ENCODE data around the gene MCRIP1.

MCRIP1 gene, protein sequence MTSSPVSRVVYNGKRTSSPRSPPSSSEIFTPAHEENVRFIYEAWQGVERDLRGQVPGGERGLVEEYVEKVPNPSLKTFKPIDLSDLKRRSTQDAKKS

DNA sequence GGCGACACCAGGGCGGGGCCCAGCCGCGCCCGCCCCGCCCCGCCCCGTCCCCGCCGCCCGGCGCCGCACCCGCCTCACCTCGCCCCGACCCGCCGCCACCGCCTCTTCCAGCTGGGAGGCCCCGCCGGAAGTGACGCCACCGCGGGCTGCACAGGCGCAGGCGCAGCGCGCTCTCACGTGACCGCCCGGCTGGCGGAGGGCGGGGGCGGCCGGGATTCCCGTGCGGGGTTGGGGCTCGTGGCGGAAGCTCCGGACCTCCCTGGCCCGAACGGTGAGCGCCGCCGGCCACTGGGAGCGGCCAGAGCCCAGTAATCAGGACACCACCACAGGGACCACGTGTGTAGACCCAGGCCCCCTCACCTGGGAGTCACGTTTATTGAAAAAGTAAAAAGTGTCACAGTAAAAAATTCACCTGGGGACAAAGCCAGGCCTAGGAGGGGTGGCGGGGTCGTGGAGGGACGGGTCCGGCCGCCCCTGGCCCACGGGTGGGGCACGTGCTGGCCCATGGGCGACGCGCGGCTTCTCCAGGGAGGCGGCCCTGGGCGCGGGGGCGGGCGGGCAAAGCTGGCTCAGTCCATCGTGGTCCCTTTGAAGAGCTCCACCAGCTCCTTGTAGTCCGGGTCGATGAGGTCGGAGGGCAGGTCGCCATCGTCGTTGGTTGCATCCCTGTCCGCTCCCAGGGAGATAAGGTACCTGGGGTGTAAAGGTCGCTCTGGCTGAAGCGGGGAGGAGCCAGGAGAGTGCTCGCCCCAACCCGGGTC lies at the start of gene MCRIP1:
Gene MCRIP1, minus strand, starts transcription at position 132 of the 761 bp plus-strand sequence. CDS start 8,785 bp downstream, outside the sequence.
- peak; percentile 93 for DNase-seq (ENCODE audit: low spot score)

DNA sequence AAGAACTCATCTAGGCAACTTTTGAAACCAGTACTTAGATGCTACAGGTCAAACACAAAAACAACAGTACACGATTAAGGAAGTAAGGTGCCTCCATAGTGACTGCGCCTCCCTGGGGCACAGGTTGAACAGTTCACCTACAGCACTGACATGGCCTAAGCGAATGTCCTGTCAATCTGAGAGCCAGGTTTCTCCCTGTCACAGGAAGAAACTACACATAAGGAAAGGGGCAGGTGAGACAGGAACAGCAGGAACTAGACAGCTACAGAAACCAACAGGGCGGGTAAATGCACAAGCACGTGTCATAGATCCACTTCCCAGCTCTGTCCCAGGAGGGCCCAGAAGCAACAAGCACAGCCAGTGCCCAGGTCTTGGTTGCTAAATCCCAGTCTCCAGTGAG lies 46.0 kb upstream of the MCRIP1 start:
- DNase-seq (ENCODE audit: low spot score), result no peak

DNA sequence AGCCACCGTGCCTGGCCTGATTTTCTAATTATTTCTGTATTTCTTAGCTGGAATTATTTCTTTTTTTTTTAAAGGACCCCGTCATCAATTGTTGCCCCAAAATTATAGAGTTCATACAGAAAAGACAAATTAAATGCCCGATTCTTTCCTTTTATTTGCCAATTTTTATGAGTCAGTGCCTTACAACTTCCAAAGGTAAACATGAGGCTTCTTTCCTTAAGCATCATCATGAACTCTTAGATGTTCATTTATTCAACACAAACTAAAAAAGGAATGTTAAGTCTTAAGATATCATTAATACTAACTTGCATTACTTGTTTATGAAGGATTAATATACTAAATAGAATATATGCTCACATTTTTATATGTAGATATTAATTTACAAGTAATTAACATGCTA lies 45.2 kb upstream of the MCRIP1 start:
- DNase-seq (ENCODE audit: low spot score), result no peak

DNA sequence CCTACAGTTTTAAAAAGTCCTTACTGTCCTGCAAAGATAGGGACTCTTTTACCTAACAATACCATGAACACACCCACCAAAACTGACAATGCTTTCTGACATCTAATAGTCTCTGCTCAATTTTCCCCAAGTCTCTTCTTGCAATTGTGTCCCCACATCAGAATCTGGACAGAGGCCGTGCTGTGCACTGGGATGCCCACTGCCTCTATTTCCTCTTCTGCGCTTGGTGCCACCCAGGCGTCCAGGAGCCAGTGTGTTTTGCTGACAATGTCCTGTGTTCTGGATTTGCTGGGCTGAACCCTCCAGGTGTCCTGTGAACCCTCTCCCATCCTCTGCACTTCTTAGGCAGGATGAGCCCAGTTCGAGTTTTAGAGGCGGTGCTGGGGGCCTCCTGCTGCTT lies 44.5 kb upstream of the MCRIP1 start:
- DNase-seq (ENCODE audit: low spot score), result no peak

DNA sequence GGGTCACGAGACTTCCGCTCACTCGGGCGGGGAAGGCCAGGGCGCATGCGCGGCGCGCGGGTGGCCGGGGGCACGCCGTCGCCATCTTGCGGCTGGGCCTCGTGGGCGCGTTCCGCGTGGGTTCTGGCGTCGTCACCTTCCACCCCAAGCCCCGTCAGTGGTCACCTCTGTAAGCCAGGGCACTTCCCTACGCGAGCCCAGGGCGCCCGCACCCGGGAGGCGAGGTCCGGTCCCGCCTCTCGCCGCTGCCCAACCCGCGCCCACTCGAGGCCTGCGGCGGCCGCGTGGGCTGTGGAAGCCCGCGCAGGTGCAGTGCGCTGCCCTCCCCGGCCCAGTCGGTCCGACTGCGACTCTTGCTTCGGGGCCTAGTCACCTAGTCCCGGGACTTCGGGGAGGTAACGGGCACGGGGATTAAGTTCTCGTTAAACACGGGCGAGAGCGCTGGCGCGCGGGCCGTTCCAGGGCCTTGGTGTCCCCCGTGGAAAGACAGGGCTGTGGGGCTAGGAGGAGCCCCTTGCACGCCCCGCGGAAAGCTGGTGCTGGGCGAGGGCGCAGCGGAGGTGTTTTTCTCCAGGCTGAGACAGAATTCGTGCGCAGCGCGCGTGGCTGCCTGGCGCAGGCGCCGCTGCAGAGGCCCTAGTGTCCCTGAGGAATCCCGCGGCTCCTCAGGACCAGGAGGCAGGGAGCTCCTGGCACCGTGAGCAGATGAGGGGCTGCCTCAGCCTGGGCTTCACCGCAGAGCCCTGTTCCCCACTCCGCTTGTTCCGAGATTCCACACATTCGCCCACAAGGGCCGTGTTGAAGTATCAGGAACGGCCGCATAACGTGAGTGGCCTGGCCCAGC lies 38.5 kb upstream of the MCRIP1 start:
- peak; percentile 90 for DNase-seq (ENCODE audit: low spot score)

DNA sequence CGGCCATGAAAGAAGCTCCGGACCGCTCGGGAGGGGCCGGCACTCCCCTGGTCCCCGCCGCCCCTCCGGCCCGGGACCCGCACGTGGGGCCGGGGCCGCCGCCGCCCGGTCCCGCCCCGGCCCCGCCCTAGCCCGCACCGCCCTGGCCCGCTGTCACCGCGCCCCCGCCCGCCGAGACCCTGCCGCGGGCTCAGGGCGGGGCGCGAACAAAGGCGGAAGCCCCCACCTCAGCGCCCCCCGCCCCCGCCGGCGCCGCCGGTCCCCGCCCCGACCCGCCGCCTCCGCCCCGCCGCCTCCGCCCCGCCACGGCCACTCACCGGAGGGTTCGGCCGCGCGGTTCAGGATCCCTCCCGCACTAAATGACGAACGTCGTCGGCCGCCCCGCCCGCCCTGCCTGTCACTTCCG lies 37.9 kb upstream of the MCRIP1 start, which contains the start of gene ARHGDIA:
Gene ARHGDIA, minus strand, starts transcription at position 357 of the 406 bp plus-strand sequence. CDS start 1,407 bp downstream, outside the sequence.
- no peak for DNase-seq (ENCODE audit: low spot score)

DNA sequence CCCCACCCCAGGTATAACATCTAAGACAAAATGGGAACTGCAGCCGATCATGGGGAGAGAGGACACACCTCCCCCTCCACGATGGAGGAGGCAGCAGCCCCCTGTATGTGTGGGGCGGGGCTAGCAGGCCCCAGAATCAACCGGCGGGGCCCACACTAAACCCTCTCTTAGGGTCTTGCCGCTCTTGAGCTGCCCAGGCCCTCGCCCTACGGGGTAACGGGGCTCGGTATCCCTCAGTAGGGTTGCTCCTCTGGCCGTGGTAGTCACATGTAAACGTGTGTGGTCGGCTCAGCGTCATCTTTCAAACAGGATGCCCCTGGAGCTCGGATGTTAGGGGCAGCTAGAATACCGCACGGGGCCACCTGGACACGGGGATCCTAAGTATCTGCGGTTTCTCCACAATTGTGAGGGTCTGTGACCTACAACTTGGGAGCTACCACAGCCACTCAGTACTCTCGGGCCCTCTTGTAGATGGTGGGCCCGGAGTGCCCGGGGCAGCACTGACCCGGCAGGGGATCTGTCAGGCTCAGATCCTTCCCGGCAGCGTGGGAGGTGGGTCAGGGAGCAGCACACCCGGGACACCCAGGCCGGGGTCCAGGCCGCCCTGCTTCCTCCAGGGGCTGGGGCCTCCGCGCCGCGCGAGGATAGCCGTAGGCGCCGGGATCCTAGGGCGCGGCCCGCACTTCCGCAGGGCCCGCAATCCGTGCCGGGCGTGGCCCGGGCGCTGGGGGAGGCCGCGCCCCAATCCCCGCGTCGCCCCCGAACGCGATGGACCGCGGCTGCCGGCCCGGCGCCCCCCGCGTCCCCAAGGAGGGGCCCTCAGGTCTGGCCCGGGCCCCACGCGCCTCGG lies 37.3 kb upstream of the MCRIP1 start:
- DNase-seq (ENCODE audit: low spot score), result peak; percentile 70

DNA sequence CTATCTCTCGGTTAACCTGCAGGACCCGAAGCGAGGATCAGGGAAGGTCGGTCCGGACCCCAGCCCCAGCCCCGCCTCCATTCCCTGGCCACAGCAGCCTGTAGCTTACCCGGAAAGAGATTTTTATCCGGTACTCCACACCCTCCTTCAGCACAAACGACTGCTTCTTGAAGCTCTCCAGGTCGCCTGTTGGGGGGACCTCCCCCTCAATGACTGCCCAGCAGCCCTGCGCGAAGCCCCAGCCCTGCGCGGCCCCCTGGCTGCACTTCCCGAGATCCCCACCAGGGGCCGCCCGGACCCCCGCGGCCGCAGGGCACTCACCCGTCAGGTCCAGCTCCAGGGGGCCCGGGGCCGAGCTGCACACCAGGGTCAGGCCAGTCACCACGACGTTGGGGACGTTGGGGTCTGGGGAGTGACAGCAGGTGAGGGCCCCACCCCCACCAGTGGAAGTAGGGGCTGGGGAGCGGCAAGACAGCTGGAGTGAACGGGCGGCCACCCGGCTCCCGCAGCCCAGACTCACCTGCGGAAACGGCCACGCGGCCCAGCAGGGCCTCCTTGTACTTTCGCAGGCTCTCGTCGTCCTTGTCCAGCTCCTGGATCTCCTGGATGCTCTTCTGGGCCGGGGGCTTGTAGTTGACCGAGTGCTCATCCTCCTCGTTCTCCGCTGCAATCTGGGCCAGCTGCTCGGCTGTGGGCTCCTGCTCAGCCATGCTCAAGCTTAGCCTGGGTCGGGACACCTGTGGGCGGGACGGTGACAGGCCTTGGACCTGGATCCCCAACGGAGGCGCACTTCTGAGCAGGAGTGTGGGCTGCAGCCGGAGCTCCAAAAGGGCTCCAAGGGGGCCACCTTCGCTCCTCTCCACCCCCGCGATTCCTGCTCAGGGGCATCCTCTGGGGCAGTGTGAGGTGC lies 36.4 kb upstream of the MCRIP1 start:
- DNase-seq (ENCODE audit: low spot score), result peak; percentile 50

DNA sequence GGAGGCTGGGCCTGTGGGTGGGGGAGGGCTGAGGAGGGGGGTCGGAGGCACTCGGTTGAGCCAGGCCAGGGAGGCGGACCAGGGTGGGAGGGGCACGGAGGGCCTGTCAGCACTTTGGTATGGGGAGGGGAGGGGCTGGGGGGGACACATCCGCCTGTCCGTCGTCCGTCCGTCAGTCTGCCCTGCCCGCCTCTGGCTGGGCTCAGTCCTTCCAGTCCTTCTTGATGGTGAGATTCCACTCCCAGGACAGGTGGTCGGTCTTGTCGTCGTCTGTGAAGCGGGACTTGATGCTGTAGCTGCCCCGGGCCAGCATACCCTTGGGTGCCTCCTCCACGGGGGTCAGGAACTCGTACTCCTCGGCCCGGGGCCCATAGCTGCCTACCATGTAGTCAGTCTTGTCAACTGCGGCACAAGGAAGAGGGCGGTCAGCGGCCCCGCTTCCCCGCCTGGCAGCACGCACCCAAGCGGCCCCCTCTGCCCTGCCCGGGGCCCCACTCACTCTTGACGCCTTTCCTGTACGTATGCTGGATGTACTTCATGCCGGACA lies 35.7 kb upstream of the MCRIP1 start:
- DNase-seq (ENCODE audit: low spot score), result peak; percentile 89

DNA sequence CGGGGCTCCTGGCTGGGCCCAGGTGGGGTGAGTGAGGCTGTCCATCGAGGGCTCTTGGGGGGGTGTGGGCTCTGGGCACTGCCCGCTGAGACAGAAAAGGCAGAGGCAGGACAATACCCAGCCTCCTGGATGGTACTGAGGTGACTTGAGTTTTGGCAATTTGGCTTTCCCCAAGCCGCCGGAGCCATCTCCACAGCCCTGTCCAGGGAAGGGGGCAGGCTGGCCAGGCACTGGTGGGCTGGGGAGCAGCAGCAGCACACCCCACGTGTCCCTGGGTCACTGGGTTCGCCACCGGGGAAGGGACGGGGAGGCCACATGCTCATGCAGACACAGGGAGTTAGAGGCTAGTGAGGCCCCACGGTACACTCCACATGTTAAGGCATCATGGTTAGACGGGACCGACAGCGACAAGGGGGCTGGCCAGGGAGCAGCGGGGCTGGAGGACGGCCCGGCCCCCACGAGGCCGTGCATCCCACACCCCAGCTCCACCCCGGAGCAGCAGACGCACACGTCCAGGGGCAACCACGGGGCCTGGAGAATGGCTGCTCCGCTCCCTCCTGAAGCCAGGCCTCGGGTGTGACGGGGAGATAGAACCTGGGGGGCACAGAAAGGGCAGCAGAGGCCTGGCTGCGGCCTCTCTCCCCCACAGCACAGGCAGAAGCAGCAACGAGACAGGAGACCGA lies 35.0 kb upstream of the MCRIP1 start:
- DNase-seq (ENCODE audit: low spot score), result no peak

DNA sequence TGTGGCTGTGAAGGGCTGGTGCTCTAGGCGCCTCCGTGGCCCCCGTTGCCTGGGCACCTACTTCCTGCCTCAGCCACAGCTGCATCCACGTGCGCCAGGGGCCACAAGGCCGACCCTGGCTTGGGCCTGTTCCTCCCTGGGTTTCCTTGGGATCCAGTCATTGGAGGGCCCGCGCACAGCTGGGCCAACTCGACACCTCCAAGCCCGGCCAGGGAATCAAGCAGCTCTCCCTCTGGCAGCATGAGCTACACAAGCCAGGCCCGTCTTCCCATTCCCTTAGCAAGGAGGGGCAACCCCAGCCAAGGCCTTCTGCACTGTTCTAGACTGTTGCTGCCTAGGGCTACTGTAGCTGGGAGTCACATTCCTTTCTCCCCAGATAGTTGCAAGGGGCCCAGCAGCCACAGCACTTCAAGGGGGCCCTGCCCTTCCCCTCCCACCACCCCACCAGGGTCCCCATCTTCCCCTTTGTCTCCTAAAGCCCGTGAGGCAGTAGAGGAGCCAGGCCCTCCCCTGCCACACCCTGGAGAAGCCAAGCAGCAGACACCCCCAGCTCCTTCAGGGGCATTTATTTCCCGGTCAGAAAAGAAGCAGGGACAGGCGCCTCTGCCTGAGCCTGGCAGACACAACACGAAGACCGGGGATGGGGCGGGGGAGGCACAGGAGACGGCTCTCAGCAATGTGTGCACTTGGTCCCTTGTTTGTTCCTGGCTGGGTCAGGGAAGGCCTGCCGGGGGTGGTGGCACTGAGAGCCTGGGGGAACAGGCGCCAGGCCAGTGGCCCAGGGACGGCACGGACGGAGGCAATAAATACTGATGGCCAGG lies 34.3 kb upstream of the MCRIP1 start:
- peak; percentile 51 for DNase-seq (ENCODE audit: low spot score)

DNA sequence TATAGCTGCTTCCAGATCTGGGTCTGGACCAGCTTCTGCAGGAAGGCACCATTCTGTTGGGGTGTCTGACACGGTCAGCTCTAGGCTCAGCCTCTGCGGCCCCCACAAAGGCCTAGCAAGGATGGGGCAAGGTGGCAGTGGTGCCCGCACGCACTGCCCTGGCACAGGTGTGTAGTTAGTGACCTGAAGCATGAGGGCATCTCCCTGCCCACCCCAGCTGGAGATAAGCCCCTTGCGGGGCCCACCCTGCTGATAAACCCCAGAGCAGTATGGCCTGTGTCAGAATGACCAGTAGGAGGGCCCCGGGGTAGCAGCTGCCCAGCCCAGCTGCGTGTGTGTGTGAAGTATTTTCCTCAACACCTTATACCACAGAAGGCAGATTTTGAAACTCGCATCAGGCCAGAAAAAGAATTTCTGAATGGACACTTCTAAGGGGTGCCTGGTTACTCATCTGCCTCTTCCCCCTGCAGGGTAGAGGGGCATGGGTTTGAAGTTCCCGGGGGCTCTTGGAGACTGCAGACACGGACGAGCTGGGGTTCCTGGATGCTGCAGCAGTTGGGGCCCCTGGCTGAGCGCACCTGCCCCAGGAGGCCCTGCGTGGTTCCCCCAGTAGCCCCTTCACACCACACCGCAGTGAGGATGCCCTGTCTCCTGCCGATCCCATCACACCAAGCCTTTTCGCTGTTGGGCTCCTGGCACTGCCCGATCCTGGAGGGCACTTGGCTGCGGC lies 33.5 kb upstream of the MCRIP1 start:
- DNase-seq (ENCODE audit: low spot score), result no peak

DNA sequence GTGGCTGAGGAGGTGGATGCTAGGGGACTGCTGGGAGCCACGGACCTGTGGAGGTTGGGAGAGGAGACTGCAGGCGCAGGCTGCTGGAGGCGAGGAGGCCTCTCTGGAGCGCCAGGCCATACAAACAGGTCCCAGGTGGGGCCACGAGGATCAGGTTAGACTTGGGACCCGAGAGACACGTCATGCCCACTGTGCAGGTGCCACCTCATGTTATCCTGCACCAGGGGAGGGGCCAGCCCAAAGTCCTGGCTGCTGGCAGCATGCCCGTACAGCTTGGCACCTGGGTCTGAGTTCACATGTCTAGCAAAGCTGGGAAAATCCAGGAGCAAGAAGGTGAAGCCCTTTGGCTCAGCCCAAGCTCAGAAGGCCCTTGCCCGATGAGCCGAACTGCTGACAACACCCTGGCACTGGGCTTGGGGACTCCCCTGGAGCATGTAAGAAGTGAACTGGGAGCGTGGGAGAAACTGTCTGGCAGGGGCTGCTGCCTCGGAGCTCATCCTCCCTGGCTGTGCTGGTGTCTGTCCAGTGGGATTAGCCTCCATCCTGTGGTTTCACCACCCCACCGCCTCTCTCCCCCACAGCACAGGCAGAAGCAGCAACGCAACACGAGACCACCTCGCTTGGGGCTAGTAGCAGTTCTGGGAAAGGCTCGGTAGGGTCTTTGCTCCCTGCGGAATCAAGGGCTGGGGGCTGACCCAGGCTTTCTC lies 32.8 kb upstream of the MCRIP1 start:
- DNase-seq (ENCODE audit: low spot score), result no peak

DNA sequence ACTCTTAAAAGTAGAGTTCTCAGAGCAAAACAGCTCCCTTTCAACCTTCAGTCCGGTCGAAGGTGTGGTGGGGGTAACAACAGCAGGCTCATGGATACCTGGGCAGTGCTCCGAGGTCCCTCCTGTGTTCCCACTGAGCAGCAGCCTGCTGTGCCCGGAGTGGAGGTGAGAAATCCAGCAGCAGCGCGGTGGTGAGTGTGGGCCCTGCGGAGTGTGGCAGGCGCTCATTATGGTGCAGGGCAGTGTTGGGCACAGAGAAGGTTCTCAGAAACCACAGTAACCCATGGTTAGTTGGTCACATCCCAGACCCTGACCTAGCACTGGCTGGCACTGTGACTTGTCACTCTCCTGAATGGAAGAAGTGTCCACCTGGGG lies 32.3 kb upstream of the MCRIP1 start:
- DNase-seq (ENCODE audit: low spot score), result no peak

DNA sequence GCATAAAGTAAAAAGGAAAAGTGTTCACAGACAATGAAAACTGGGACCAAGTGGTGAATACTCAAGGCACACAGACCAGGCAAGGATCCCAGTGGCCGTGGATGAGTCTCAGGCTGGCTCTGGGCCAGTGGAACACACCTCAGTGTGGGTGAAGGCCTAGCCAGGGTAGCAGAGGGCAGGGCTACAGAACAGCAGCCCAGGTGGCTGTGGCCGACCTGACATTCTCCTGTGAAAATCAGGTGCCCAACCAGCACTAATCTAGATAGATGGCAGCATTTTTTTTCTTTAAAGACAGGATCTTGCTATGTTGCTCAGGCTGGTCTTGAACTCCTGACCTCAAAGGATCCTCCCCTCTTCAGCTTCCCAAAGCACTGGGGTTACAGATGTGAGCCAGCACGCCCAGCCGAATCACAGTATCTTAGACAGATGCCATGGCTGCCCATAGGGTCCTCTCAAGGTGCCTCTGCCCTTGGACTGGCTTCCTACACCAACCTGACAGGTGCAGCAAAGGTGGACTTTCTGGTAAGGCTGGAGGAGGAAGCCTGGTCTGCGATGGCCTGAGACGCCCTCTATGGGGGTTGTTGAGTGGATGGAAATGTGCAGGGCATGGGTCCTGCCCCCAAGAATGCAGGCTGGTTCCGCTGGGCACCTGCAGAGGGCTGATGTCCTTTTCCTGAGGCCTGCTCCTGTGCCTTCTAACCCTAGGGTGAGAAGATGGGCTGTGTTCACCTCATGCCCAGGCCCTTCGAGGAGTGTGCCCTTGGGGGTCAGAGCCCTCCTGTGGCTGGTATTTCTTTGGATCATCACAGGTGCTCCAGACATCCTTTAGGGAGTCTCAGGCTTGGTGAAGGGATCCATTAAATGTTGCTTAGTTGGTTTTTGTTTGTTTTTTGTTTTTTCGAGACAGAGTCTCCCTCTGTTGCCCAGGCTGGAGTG lies 31.0 kb upstream of the MCRIP1 start:
- no peak for DNase-seq (ENCODE audit: low spot score)

DNA sequence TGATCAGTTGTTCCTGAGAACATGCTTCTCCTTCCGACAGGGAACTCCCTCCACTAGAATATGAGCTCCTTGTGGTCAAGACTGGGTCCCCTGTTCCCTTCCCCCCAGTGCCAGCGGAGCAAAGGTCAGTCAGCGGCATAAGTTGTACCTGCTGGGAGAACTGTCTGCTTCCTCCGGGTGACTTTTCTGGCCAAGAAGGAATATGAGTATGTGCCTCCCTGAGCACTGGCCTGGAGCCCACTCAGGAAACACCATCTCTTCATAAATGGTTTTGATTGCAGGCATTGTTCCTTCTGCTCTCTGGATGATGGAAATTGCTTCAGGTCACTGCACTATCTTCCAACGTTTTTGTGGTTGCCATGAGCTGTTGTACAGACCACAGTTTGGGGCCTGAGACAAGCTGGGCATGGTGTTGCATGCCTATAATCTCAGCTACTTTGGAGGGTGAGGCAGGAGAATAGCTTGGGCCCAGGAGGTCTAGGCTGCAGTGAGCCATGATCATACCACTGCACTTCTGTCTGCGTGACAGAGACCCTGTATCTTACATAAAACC lies 30.1 kb upstream of the MCRIP1 start:
- no peak for DNase-seq (ENCODE audit: low spot score)
